GM12878 (cell line): ENCODE measurements around the gene UNC45A. TPM values are rescaled to one million over a fixed set of nuclear protein-coding genes. Genes with fewer than 3 reads are reported as not detected.

Source experiments
- ATAC-seq: fragments of 200-7000 bp; cut with Tn5 transposase; 3 replicates; pipeline ENCODE4 v1.9.1; 2020; ENCODE audit warnings: mild to moderate bottlenecking, moderate library complexity
- BruUV-seq: library from RNA; stranded (reverse); fragments of 400-500 nt; replicated peaks from 2 replicates; lab custom pipeline; 2021; lab: Mats Ljungman, UMichigan
- CTCF ChIA-PET: fragments of 300-600 bp; sonication (Branson Sonifier 250); formaldehyde crosslinking; extraction: SDS; loops from one replicate; lab custom pipeline; 2021; ENCODE audit warnings: inconsistent platforms; lab: Yijun Ruan, JAX
- POLR2A ChIA-PET: fragments of 350-600 bp; formaldehyde crosslinking; extraction: SDS; loops from one replicate; lab custom pipeline; 2021; ENCODE audit warnings: inconsistent platforms; lab: Charles Lee
- RAD21 ChIA-PET: fragments of 300-600 bp; sonication (Branson Sonifier 250); formaldehyde crosslinking; loops from one replicate; lab custom pipeline; 2023; ENCODE audit warnings: antibody characterized with exemption; ENCODE audit not compliant: unreplicated experiment; lab: Charles Lee
- SMC1A ChIA-PET: fragments of 300-600 bp; sonication (Branson Sonifier 250); formaldehyde crosslinking; loops from one replicate; lab custom pipeline; 2023; ENCODE audit not compliant: unreplicated experiment, uncharacterized antibody; lab: Charles Lee
- DNase-seq: peaks from one replicate; pipeline ENCODE4 v3.0.0-alpha.2; 2011; ENCODE audit warnings: low read depth, low spot score
- FAIRE-seq: peaks from 3 replicates; lab custom pipeline; 2011; peaks lifted over from hg19 to GRCh38; lab: Jason Lieb, UNC
- H2AFZ ChIP-seq: 2 replicates; pipeline ENCODE4 v1.6.0; 2011; ENCODE audit warnings: low read depth, low read length, control low read depth; ENCODE audit not compliant: control insufficient read depth
- H3K27ac ChIP-seq: 2 replicates; pipeline ENCODE4 v1.5.1; 2011; ENCODE audit warnings: control low read depth; ENCODE audit not compliant: control insufficient read depth, insufficient read depth
- H3K27me3 ChIP-seq, 2 experiments: replicated peaks in 1 of 2; 2 replicates each; pipeline versions ENCODE4 v1.6.0 to v1.6.1; 2011; ENCODE audit warnings: low read length in 1 of 2; ENCODE audit not compliant: control insufficient read depth in 2 of 2, insufficient read depth in 2 of 2
- H3K36me3 ChIP-seq, 2 experiments: 2 replicates each; pipeline ENCODE4 v1.5.1; 2011; ENCODE audit warnings: low read length in 1 of 2; ENCODE audit not compliant: control insufficient read depth in 2 of 2, insufficient read depth in 2 of 2
- H3K4me1 ChIP-seq: 2 replicates; pipeline ENCODE4 v1.6.1; 2011; ENCODE audit warnings: mild to moderate bottlenecking, low read length, moderate library complexity, mixed read lengths; ENCODE audit not compliant: control insufficient read depth, insufficient read depth
- H3K4me2 ChIP-seq: 2 replicates; pipeline ENCODE4 v1.6.0; 2011; ENCODE audit warnings: control low read depth; ENCODE audit not compliant: control insufficient read depth, insufficient read depth
- H3K4me3 ChIP-seq: fragments of 200-600 bp; sonication (generic); 2 replicates; pipeline ENCODE4 v1.5.1; 2016
- H3K79me2 ChIP-seq: 2 replicates; pipeline ENCODE4 v1.6.0; 2011; ENCODE audit warnings: low read length; ENCODE audit not compliant: control insufficient read depth, insufficient read depth
- H3K9ac ChIP-seq: 2 replicates; pipeline ENCODE4 v1.8.0; 2011; ENCODE audit warnings: low read length, control low read depth, mixed read lengths; ENCODE audit not compliant: control insufficient read depth, insufficient read depth
- H3K9me3 ChIP-seq: replicated peaks from 3 replicates; pipeline ENCODE4 v1.5.1; 2011; ENCODE audit warnings: mild to moderate bottlenecking, low read length; ENCODE audit not compliant: control insufficient read depth, insufficient read depth
- H4K20me1 ChIP-seq: 2 replicates; pipeline ENCODE4 v1.6.0; 2011; ENCODE audit not compliant: control insufficient read depth, insufficient read depth
- BRCA1 ChIP-seq: IDR thresholded peaks from 2 replicates; pipeline ENCODE4 v1.6.1; 2011; ENCODE audit warnings: low read depth, low read length, improper control_type of control experiment
- FOXM1 ChIP-seq: IDR thresholded peaks from 2 replicates; pipeline ENCODE4 v1.6.1; 2012; ENCODE audit warnings: low read depth, mild to moderate bottlenecking, inconsistent platforms, low read length, moderate library complexity
- MEF2A ChIP-seq: IDR thresholded peaks from 2 replicates; pipeline ENCODE4 v1.6.1; 2011; ENCODE audit warnings: low read depth, mild to moderate bottlenecking, low read length, moderate library complexity; ENCODE audit not compliant: insufficient read depth
- NFYB ChIP-seq: IDR thresholded peaks from 2 replicates; pipeline ENCODE4 v1.6.1; 2011; ENCODE audit warnings: low read depth, mild to moderate bottlenecking, low read length, improper control_type of control experiment, moderate library complexity; ENCODE audit not compliant: insufficient read depth
- SPI1 ChIP-seq: IDR thresholded peaks from 2 replicates; pipeline ENCODE4 v1.6.1; 2011; ENCODE audit warnings: low read depth, mild to moderate bottlenecking, low read length, moderate library complexity, borderline replicate concordance; ENCODE audit not compliant: insufficient read depth
- WRNIP1 ChIP-seq: IDR thresholded peaks from 2 replicates; pipeline ENCODE4 v1.6.1; 2011; ENCODE audit warnings: low read depth, low read length, improper control_type of control experiment, borderline replicate concordance
- WGBS: methylation state at CpG from one replicate; pipeline ENCODE4 v1.1.6; 2016; ENCODE audit warnings: low lambda C conversion rate; ENCODE audit not compliant: insufficient replicate concordance, insufficient coverage; ENCODE audit errors: missing lambda C conversion rate; 5-methylcytosine and 5-hydroxymethylcytosine counted together
- in situ Hi-C: fragments of 300-500 bp; cut with MboI; formaldehyde crosslinking; loops from 9 replicates; pipeline ENCODE4 v1.14.3; 2018; ENCODE audit warnings: mixed read lengths
- intact Hi-C: fragments of 100-400 bp; cut with micrococcal nuclease; formaldehyde crosslinking; loops from one replicate; pipeline ENCODE4 v1.14.2; 2022; ENCODE audit not compliant: unreplicated experiment
- polyA plus RNA-seq, 11 experiments: library from polyadenylated mRNA; depleted of rRNA in 4 of 11; unstranded in 6 of 11; stranded (reverse) in 5 of 11; fragments of >200 nt; fragmentation: Nextera tagmentation in 4 of 11; fragmentation: Illumina TruSeq in 1 of 11; extraction: Ambion mirVana in 4 of 11; extraction: Trizol in 1 of 11; gene quantifications; 1 replicate in 1 of 11; 2 replicates in 10 of 11; pipeline versions ENCODE4 v1.2.1 to v1.2.3, GENCODE V29; 2011 to 2016; ENCODE audit warnings: inconsistent platforms in 2 of 11, missing spikeins in 2 of 11, low read depth in 1 of 11
- total RNA-seq, 4 experiments: library from RNA; depleted of rRNA in 3 of 4; stranded (reverse); fragments of >200 nt in 3 of 4; fragmentation: Illumina TruSeq in 1 of 4; extraction: Trizol in 1 of 4; gene quantifications; 2 replicates each; pipeline versions ENCODE4 v1.2.1 to v1.2.3, GENCODE V29; 2013 to 2021
- TF ChIP-seq, protein P1 (sequence below): fragments of 450-650 bp; IDR thresholded peaks from 2 replicates; pipeline ENCODE4 v1.6.1; 2016; ENCODE audit warnings: mild to moderate bottlenecking
- TF ChIP-seq, protein P2 (sequence below): IDR thresholded peaks from 2 replicates; pipeline ENCODE4 v1.6.1; 2011; ENCODE audit warnings: low read depth, low read length, improper control_type of control experiment, borderline replicate concordance
- TF ChIP-seq, protein P3 (sequence below): IDR thresholded peaks from 2 replicates; pipeline ENCODE4 v1.6.1; 2012; ENCODE audit warnings: low read depth, low read length, improper control_type of control experiment

The UNC45A gene
- total and polyA plus RNA-seq, 10 of the 15 experiments (the other 5 are each of a cell fraction or from before 2014, with no cell fraction given) = 10.3 to 57.8 (median 40.5) TPM

DNA sequence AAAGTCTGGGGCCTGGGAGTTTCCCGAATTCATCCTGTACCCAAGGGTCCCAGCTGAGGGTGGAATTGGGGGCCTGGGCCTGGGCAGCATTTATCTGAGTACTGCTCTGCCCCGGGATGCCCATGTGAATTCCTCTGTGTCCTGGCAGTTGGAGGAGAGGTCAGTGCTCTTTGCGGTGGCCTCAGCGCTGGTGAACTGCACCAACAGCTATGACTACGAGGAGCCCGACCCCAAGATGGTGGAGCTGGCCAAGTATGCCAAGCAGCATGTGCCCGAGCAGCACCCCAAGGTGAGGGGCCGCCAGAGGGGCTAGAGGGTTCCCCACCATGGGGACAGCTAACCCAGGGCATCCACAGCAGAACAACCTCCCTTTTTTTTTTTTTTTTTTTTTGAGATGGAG, 13.4 kb downstream of the UNC45A start:
- Histone ChIP-seq H3K4me1 (no peaks in the 10 kb centered on the region), H3K27me3 (no peaks in the 10 kb centered on the region), H3K9ac (no peak overlapping the region), H3K36me3 (peaks cover 23 to 31% of the 10 kb centered on the region in 2 experiments), H3K4me3 (no peak overlapping the region), H3K9me3 (no peaks in the 10 kb centered on the region), H3K4me2 (no peak overlapping the region), H4K20me1 (no peaks in the 10 kb centered on the region), H2AFZ (no peak overlapping the region), H3K79me2 (no peaks in the 10 kb centered on the region), H3K27ac (no peak overlapping the region)
- TF ChIP-seq FOXM1 = no peak
- no peak for TF ChIP-seq WRNIP1
- RAD21 ChIA-PET = no interaction called here
- BruUV-seq = no TSS peak
- POLR2A ChIA-PET = interaction anchor here (0.6 to 1.4 kb wide), 3 partner anchors 8 to 30 kb away, joined by 3 to 5 read pairs (median 4); no protein-coding TSS in a partner anchor
- 97% methylated on average over 8 of the region's 8 CpGs for WGBS
- CTCF ChIA-PET = no interaction called here
- SMC1A ChIA-PET = interaction anchor here (0.8 kb wide), 1 partner anchor 10 kb away, joined by 3 read pairs; no protein-coding TSS in a partner anchor
- DNase-seq = no peak
- ATAC-seq = no peak
- in situ Hi-C loops = no loop called here
- intact Hi-C loops = no loop called here
- no peak for FAIRE-seq

DNA sequence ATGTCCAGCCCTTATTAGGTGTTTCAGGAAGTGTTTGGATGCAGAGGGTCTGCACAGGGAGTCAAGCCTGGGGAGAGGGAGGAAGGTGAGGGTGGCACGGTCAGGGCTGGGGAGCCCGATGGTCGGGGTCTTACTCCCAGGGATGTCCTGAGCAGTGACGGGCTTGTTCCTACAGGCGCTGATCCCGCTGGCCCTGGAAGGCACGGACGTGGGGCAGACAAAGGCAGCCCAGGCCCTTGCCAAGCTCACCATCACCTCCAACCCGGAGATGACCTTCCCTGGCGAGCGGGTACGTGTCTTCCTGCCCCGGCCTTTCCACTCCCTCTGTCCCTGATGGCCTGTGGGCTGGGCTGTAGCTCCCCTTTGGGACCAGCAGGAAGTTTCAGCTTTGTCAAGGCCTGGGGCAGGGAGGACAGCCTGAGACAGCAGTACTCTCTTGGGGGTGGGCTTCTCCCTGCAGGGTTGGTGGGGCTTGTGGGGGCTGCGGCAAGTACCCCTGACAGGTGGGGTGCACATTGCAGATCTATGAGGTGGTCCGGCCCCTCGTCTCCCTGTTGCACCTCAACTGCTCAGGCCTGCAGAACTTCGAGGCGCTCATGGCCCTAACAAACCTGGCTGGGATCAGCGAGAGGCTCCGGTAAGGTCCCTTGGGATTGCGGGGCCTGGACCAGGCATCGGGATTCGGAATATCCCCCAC, 15.0 kb downstream of the UNC45A start:
- WGBS = 96% methylated on average over 17 of the region's 23 CpGs
- no peak for FAIRE-seq
- no peak for TF ChIP-seq NFYB
- no peak for TF ChIP-seq BRCA1
- TF ChIP-seq, protein P1, sequence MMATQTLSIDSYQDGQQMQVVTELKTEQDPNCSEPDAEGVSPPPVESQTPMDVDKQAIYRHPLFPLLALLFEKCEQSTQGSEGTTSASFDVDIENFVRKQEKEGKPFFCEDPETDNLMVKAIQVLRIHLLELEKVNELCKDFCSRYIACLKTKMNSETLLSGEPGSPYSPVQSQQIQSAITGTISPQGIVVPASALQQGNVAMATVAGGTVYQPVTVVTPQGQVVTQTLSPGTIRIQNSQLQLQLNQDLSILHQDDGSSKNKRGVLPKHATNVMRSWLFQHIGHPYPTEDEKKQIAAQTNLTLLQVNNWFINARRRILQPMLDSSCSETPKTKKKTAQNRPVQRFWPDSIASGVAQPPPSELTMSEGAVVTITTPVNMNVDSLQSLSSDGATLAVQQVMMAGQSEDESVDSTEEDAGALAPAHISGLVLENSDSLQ = no peak
- no peak for TF ChIP-seq MEF2A
- TF ChIP-seq, protein P2, sequence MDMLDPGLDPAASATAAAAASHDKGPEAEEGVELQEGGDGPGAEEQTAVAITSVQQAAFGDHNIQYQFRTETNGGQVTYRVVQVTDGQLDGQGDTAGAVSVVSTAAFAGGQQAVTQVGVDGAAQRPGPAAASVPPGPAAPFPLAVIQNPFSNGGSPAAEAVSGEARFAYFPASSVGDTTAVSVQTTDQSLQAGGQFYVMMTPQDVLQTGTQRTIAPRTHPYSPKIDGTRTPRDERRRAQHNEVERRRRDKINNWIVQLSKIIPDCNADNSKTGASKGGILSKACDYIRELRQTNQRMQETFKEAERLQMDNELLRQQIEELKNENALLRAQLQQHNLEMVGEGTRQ = no peak
- TF ChIP-seq SPI1 = no peak
- TF ChIP-seq, protein P3, sequence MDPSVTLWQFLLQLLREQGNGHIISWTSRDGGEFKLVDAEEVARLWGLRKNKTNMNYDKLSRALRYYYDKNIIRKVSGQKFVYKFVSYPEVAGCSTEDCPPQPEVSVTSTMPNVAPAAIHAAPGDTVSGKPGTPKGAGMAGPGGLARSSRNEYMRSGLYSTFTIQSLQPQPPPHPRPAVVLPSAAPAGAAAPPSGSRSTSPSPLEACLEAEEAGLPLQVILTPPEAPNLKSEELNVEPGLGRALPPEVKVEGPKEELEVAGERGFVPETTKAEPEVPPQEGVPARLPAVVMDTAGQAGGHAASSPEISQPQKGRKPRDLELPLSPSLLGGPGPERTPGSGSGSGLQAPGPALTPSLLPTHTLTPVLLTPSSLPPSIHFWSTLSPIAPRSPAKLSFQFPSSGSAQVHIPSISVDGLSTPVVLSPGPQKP = no peak

More for the DNA sequence above, 15.0 kb downstream of the UNC45A start:
- H3K4me1 ChIP-seq = no peaks in the 10 kb centered on the region
- ATAC-seq = no peak
- ChIA-PET POLR2A (interaction anchor here (1.4 kb wide), 1 partner anchor 16 kb away, joined by 3 read pairs; no protein-coding TSS in a partner anchor), RAD21 (no interaction called here), CTCF (no interaction called here), SMC1A (interaction anchor here (0.6 kb wide), 1 partner anchor 76 kb away, joined by 3 read pairs; no protein-coding TSS in a partner anchor)
- no peak overlapping the region for H3K4me3 ChIP-seq
- H2AFZ ChIP-seq = no peak overlapping the region
- peaks cover 24 to 29% of the 10 kb centered on the region in 2 experiments for H3K36me3 ChIP-seq
- H3K27ac ChIP-seq = no peak overlapping the region
- intact Hi-C loops = no loop called here
- no TSS peak for BruUV-seq
- peaks cover under 1% of the 10 kb centered on the region; the same call in 1 of the 2 replicates for H3K79me2 ChIP-seq
- no peaks in the 10 kb centered on the region for H3K9me3 ChIP-seq
- no peak for DNase-seq
- no peak overlapping the region for H3K4me2 ChIP-seq
- no peaks in the 10 kb centered on the region for H3K27me3 ChIP-seq
- no peaks in the 10 kb centered on the region for H4K20me1 ChIP-seq
- in situ Hi-C loops = loop anchor here (25.0 kb wide), 1 partner anchor 1363 kb away; the partner anchor contains the start of gene TICRR
- no peak overlapping the region for H3K9ac ChIP-seq
